ENCODE results near the gene DLK1. TPM values are rescaled to one million over a fixed set of nuclear protein-coding genes. Genes with fewer than 3 reads are reported as not detected.

DLK1 gene
- total and polyA plus RNA-seq, 2 of the 13 experiments (the other 11 are each of a cell fraction or from before 2014, with no cell fraction given), result 95.5 to 312 TPM

GRCh38 chr14:100750762-100751699 lies 24.3 kb downstream of the DLK1 start (continued):
- TF ChIP-seq ZZZ3 (CRISPR knock-in tag; IDR thresholded peaks at IDR 0.05; ENCODE audit: borderline replicate concordance) (peak; percentile 58; the same call in 1 of the 2 replicates), ZNF501 (CRISPR knock-in tag; IDR thresholded peaks at IDR 0.05) (0 out of 2 replicates have a peak, but pooled peaks have one; percentile 72), TOE1 (CRISPR knock-in tag; IDR thresholded peaks at IDR 0.05) (no peak), SPEN (CRISPR knock-in tag; IDR thresholded peaks at IDR 0.05; ENCODE audit: low read depth) (no peak), FOXK2 (IDR thresholded peaks at IDR 0.05) (peak; percentile 50; the same call in 1 of the 2 replicates), SIX4 (CRISPR knock-in tag; IDR thresholded peaks at IDR 0.05) (peak; percentile 96), ZNF574 (CRISPR knock-in tag; IDR thresholded peaks at IDR 0.05) (peak; percentile 52), ZNF121 (CRISPR knock-in tag; IDR thresholded peaks at IDR 0.05) (peak; percentile 35; the same call in 1 of the 2 replicates), CHD2 (IDR thresholded peaks at IDR 0.05; ENCODE audit: low read depth, low read length) (no peak), ZNF558 (CRISPR knock-in tag; IDR thresholded peaks at IDR 0.05; ENCODE audit: borderline replicate concordance) (no peak; the same call in 1 of the 2 replicates), USF2 (IDR thresholded peaks at IDR 0.05; ENCODE audit: low read depth, low read length) (no peak), USF2 (CRISPR knock-in tag; IDR thresholded peaks at IDR 0.05; ENCODE audit: borderline replicate concordance) (no peak), FOSL2 (CRISPR knock-in tag; IDR thresholded peaks at IDR 0.05) (peak; percentile 88), ZNF607 (CRISPR knock-in tag; IDR thresholded peaks at IDR 0.05; ENCODE audit: borderline replicate concordance) (peak; percentile 66; the same call in 1 of the 2 replicates), ZSCAN12 (CRISPR knock-in tag; IDR thresholded peaks at IDR 0.05) (peak; percentile 60; the same call in 1 of the 2 replicates), CENPX (CRISPR knock-in tag; IDR thresholded peaks at IDR 0.05) (no peak), ZNF782 (CRISPR knock-in tag; IDR thresholded peaks at IDR 0.05; ENCODE audit: borderline replicate concordance) (no peak), POLR2G (IDR thresholded peaks at IDR 0.05; ENCODE audit: low read depth, low read length) (peak; percentile 60), RFXAP (CRISPR knock-in tag; IDR thresholded peaks at IDR 0.05; ENCODE audit: borderline replicate concordance) (no peak), MAF1 (CRISPR knock-in tag; IDR thresholded peaks at IDR 0.05; ENCODE audit: borderline replicate concordance) (no peak), RELA (CRISPR knock-in tag; IDR thresholded peaks at IDR 0.05) (no peak), POLR2A (IDR thresholded peaks at IDR 0.05; ENCODE audit: insufficient read depth in 1 of 2, low read depth in 2 of 2, low read length in 2 of 2) (no peak; a peak in 1 of 4 replicates), NR2F1 (CRISPR knock-in tag; IDR thresholded peaks at IDR 0.05) (peak in 1 of 2 experiments; percentile 46; a peak in 1 of 4 replicates), MNT (IDR thresholded peaks at IDR 0.05) (no peak)
